Smooth muscle cell (in vitro differentiated cells): Measurements from ENCODE around the gene MXRA7. TPM values are rescaled to one million over a fixed set of nuclear protein-coding genes. Genes with fewer than 3 reads are reported as not detected.
"Not testable (repeated sequence)": the region's sequence is repeated elsewhere in the genome, so short reads cannot be mapped to it uniquely, and the experiment has no call there.

Experiments
- DNase-seq: peaks from one replicate; lab custom pipeline; 2025; ENCODE audit not compliant: unreplicated experiment; lab: John Stamatoyannopoulos, UW
- H2AFZ ChIP-seq: fragments of 200-600 bp; sonication (generic); 2 replicates; pipeline ENCODE4 v1.6.0; 2016; ENCODE audit warnings: antibody characterized with exemption, low read depth, mild to moderate bottlenecking
- H3F3A ChIP-seq: fragments of 200-600 bp; sonication (generic); 2 replicates; pipeline ENCODE4 v1.6.0; 2017; ENCODE audit warnings: antibody characterized with exemption, low read depth
- H3K27ac ChIP-seq: fragments of 200-600 bp; sonication (generic); 2 replicates; pipeline ENCODE4 v1.5.1; 2016; ENCODE audit warnings: low read depth, mild to moderate bottlenecking
- H3K27me3 ChIP-seq: fragments of 200-600 bp; sonication (generic); 2 replicates; pipeline ENCODE4 v1.6.1; 2016; ENCODE audit warnings: low read depth, mild to moderate bottlenecking
- H3K36me3 ChIP-seq: fragments of 200-600 bp; sonication (generic); 2 replicates; pipeline ENCODE4 v1.5.1; 2016; ENCODE audit warnings: low read depth
- H3K4me1 ChIP-seq: fragments of 200-600 bp; sonication (generic); 2 replicates; pipeline ENCODE4 v1.5.1; 2016; ENCODE audit warnings: low read depth
- H3K4me2 ChIP-seq: fragments of 200-600 bp; sonication (generic); 2 replicates; pipeline ENCODE4 v1.6.0; 2016; ENCODE audit warnings: mild to moderate bottlenecking
- H3K4me3 ChIP-seq: fragments of 200-600 bp; sonication (generic); 2 replicates; pipeline ENCODE4 v1.5.1; 2016; ENCODE audit warnings: mild to moderate bottlenecking
- H3K79me2 ChIP-seq: fragments of 200-600 bp; sonication (generic); 2 replicates; pipeline ENCODE4 v1.6.0; 2016; ENCODE audit warnings: low read depth, mild to moderate bottlenecking
- H3K9ac ChIP-seq: fragments of 200-600 bp; sonication (generic); 2 replicates; pipeline ENCODE4 v1.6.0; 2016; ENCODE audit warnings: low read depth
- H3K9me3 ChIP-seq: fragments of 200-600 bp; sonication (generic); replicated peaks from 2 replicates; pipeline ENCODE4 v1.5.1; 2016; ENCODE audit warnings: low read depth
- H4K20me1 ChIP-seq: fragments of 200-600 bp; sonication (generic); 2 replicates; pipeline ENCODE4 v1.6.0; 2016; ENCODE audit warnings: low read depth
- WGBS: methylation state at CpG from one replicate; pipeline ENCODE4 v1.1.7; 2016; ENCODE audit warnings: low lambda C conversion rate; 5-methylcytosine and 5-hydroxymethylcytosine counted together
- polyA plus RNA-seq: library from polyadenylated mRNA; unstranded; fragments of >200 nt; fragmentation: Nextera tagmentation; extraction: Ambion mirVana; gene quantifications from 2 replicates; pipeline ENCODE4 v1.2.1, GENCODE V29; 2016
- total RNA-seq: library from RNA; depleted of rRNA; stranded (reverse); fragments of >200 nt; gene quantifications from 2 replicates; pipeline ENCODE4 v1.2.3, GENCODE V29; 2014
- TF ChIP-seq, protein P1 (sequence below): fragments of 200-600 bp; sonication (generic); IDR thresholded peaks from 2 replicates; pipeline ENCODE4 v1.5.1; 2017; ENCODE audit warnings: borderline replicate concordance, mild to moderate bottlenecking, antibody characterized with exemption; ENCODE audit not compliant: insufficient read depth, poor library complexity, severe bottlenecking

Gene MXRA7
- total and polyA plus RNA-seq, 2 experiments from 2014 or later: 134 to 158 TPM

DNA sequence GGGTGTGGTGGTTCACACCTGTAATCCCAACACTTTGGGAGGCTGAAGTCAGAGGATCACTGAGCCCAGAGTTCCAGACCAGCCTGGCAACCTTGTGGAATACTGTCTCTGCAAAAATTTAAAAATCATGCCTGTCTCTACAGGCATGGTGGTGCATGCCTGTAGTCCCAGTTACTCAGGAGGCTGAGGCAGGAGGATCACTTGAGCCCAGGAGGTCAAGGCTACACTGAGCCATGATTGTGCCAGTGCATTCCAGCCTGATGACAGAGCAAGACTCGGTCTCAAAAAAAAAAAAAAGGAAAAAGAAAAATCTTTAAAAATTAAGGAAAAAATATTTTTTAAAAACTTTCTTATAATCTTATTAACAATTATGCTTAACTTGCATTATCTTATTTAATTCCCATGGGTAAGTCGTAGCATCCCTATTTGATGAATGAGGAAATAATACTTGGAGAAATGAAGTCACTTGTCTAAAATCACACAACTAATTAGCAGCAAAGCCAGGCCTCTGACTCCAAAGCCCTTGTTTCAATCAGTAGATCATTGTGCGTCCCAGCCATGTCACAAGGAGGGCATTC is 40.7 kb upstream of the MXRA7 start:
- TF ChIP-seq, protein P1, sequence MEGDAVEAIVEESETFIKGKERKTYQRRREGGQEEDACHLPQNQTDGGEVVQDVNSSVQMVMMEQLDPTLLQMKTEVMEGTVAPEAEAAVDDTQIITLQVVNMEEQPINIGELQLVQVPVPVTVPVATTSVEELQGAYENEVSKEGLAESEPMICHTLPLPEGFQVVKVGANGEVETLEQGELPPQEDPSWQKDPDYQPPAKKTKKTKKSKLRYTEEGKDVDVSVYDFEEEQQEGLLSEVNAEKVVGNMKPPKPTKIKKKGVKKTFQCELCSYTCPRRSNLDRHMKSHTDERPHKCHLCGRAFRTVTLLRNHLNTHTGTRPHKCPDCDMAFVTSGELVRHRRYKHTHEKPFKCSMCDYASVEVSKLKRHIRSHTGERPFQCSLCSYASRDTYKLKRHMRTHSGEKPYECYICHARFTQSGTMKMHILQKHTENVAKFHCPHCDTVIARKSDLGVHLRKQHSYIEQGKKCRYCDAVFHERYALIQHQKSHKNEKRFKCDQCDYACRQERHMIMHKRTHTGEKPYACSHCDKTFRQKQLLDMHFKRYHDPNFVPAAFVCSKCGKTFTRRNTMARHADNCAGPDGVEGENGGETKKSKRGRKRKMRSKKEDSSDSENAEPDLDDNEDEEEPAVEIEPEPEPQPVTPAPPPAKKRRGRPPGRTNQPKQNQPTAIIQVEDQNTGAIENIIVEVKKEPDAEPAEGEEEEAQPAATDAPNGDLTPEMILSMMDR: no peak
- Histone ChIP-seq H3K9ac (no peak overlapping the region), H3K27me3 (no peaks in the 10 kb centered on the region), H3K9me3 (no peaks in the 10 kb centered on the region), H3K4me3 (no peak overlapping the region), H3F3A (no peaks in the 10 kb centered on the region), H3K27ac (no peak overlapping the region), H3K79me2 (peaks cover 5% of the 10 kb centered on the region), H2AFZ (no peak overlapping the region), H4K20me1 (no peaks in the 10 kb centered on the region), H3K4me1 (no peaks in the 10 kb centered on the region), H3K4me2 (no peak overlapping the region), H3K36me3 (no peaks in the 10 kb centered on the region)
- WGBS: 96% methylated on average over 3 of the region's 3 CpGs
- DNase-seq: no peak

DNA sequence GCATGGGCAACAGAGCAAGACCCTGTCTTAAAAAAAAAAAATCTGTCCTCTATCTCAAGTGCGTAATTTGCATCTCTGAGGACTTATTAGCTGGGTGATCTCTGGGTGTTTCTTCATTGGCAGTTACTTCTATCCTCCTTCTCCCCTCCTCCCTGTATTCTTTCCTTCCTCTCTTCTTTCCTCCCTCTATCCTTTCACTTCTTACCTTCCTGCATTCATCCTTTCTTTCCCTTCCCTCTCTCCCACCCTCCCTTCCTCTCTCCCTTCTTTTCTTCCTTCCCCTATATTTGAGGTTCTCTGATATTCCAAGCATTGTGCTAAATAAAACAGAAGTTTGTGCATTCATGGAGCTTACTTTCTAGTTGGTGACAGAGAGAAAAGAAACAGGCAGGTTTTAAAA is 37.9 kb upstream of the MXRA7 start:
- WGBS: 100% methylated on average over 1 of the region's 1 CpG
- Histone ChIP-seq H3K4me2 (no peak overlapping the region), H3F3A (no peaks in the 10 kb centered on the region), H3K36me3 (peaks cover 14% of the 10 kb centered on the region), H2AFZ (no peak overlapping the region), H3K9ac (no peak overlapping the region), H4K20me1 (no peaks in the 10 kb centered on the region), H3K27ac (no peak overlapping the region), H3K4me1 (no peaks in the 10 kb centered on the region), H3K4me3 (no peak overlapping the region), H3K27me3 (no peaks in the 10 kb centered on the region), H3K79me2 (peaks cover 5% of the 10 kb centered on the region), H3K9me3 (no peaks in the 10 kb centered on the region)
- TF ChIP-seq, protein P1: no peak
- DNase-seq: no peak

DNA sequence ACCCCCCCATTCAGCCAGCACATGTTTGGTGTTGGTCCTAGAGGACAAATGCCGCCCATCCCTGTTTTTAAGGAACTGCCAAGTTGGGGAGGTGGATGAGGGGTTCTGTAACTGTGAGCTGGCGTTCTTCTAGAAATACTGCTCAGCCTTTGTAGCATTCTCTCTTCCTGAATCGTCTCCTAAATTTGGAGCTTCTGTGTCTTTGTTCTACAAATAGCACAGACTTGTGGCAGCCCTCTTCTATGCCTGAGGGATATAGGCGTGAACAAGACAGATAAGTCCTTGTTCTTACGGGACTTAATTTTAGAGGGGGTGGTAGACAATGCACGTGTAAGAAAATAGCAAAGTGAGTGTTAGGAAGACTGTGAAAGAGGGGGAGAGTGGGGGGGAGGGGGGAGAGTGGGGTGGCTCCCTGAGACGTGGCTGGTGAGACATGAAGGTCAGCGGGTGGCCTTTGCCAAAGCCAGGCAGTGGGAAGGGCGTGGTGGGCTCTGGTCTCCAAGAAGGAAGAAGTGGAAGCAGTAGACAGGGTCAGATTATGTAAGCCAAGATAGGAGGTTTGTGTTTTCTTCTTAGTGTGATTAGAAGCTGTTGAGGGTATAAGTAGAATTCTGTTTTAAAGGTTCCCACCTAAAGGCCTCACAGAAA is 37.1 kb upstream of the MXRA7 start:
- no peaks in the 10 kb centered on the region for H3F3A ChIP-seq

DNA sequence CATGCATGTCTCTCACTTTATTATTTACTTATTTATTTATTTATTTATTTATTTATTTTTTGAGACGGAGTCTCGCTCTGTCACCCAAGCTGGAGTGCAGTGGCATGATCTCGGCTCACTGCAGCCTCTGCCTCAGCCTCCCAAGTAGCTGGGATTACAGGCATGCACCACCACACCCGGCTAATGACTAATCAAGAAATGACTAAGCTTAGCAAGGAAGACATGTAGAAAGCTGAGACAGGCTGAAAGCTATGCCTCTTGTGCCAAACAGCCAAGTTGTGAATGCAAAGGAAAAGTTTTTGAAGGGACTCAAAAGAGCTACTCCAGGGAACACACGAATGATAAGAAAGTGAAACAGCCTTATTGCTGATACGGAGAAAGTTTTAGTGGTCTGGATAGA is 35.0 kb upstream of the MXRA7 start:
- H3K4me2 ChIP-seq, H3K27ac ChIP-seq, H3K27me3 ChIP-seq, H3F3A ChIP-seq, H3K4me1 ChIP-seq, DNase-seq, H3K9ac ChIP-seq, H3K4me3 ChIP-seq, H3K9me3 ChIP-seq, H3K79me2 ChIP-seq, H4K20me1 ChIP-seq, H2AFZ ChIP-seq: not testable (repeated sequence)
- 85% methylated on average over 6 of the region's 6 CpGs for WGBS
- peaks cover 14% of the 10 kb centered on the region for H3K36me3 ChIP-seq

More for the DNA sequence above, 37.1 kb upstream of the MXRA7 start:
- Histone ChIP-seq H3K27me3 (no peaks in the 10 kb centered on the region), H3K27ac (no peak overlapping the region), H3K4me2 (no peak overlapping the region), H3K9ac (no peak overlapping the region), H3K4me3 (no peak overlapping the region), H4K20me1 (no peaks in the 10 kb centered on the region), H3K79me2 (peaks cover 5% of the 10 kb centered on the region), H3K36me3 (peaks cover 14% of the 10 kb centered on the region), H3K4me1 (no peaks in the 10 kb centered on the region), H2AFZ (no peak overlapping the region), H3K9me3 (no peaks in the 10 kb centered on the region)
- TF ChIP-seq, protein P1: no peak
- no peak for DNase-seq
- 75% methylated on average over 9 of the region's 9 CpGs for WGBS
